Parathyroid adenoma (tissue), 2 donors: ENCODE results near the gene PKLR.
"Not testable (repeated sequence)": the region's sequence is repeated elsewhere in the genome, so short reads cannot be mapped to it uniquely, and the experiment has no call there.

ENCODE experiments used
- H2AFZ ChIP-seq: fragments of 300-600 bp; sonication (generic); one replicate; pipeline ENCODE4 v1.7.0; 2017; ENCODE audit warnings: antibody characterized with exemption, mild to moderate bottlenecking
- H3K27ac ChIP-seq: fragments of 300-600 bp; sonication (generic); one replicate; pipeline ENCODE4 v1.7.0; 2017
- H3K27me3 ChIP-seq: fragments of 300-600 bp; sonication (generic); one replicate; pipeline ENCODE4 v1.7.0; 2017; ENCODE audit warnings: low read length; ENCODE audit not compliant: control insufficient read depth, insufficient read depth
- H3K36me3 ChIP-seq: fragments of 300-600 bp; sonication (generic); one replicate; pipeline ENCODE4 v1.7.0; 2017; ENCODE audit warnings: low read length; ENCODE audit not compliant: control insufficient read depth, insufficient read depth
- H3K4me1 ChIP-seq: fragments of 300-600 bp; sonication (generic); one replicate; pipeline ENCODE4 v1.7.0; 2017; ENCODE audit warnings: control low read depth
- H3K4me2 ChIP-seq: fragments of 300-600 bp; sonication (generic); one replicate; pipeline ENCODE4 v1.7.0; 2017; ENCODE audit warnings: low read length
- H3K4me3 ChIP-seq: fragments of 300-600 bp; sonication (generic); one replicate; pipeline ENCODE4 v1.7.0; 2017; ENCODE audit warnings: low read depth, low read length
- H3K79me2 ChIP-seq: fragments of 300-600 bp; sonication (generic); one replicate; pipeline ENCODE4 v1.7.0; 2017; ENCODE audit warnings: control low read depth
- H3K9ac ChIP-seq: fragments of 300-600 bp; sonication (generic); one replicate; pipeline ENCODE4 v1.7.0; 2017; ENCODE audit warnings: mild to moderate bottlenecking
- H3K9me3 ChIP-seq: fragments of 300-600 bp; sonication (generic); one replicate; pipeline ENCODE4 v1.7.0; 2017; ENCODE audit warnings: low read length; ENCODE audit not compliant: control insufficient read depth
- CTCF ChIP-seq: fragments of 300-600 bp; sonication (generic); IDR thresholded peaks from one replicate; pipeline ENCODE4 v1.7.0; 2017; ENCODE audit warnings: antibody characterized with exemption, mild to moderate bottlenecking
- donor health status: primary hyperparathyroidism.

Gene PKLR

DNA sequence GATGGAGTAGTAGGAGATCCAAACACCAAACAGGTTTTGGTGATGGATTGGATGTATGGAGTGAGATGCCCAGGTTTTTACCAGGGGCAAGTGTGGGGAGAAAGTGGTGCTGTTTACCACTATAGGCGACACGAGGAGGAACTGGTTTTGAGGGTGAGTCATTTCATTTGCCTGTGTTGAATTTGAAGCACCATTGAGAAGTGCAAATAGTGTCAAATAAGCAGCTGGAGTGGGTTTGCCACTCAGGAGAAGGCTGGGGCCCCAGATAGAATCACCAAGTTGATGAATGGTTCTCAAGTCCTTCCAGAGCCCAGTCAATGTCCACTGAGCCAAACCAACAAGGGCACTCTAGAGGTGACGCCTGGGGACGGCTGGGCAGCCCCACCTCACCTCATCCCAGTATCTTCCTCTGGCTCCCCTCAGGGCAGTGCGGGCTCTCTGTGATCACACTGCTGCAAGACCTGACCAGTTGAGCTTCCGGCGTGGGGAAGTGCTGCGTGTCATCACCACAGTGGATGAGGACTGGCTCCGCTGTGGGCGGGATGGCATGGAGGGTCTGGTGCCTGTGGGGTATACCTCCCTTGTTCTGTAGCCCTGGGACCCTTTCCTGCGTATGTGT lies 28.9 kb upstream of the PKLR start:
- Histone ChIP-seq H3K27ac (no peak overlapping the region), H3K4me1 (no peaks in the 10 kb centered on the region), H2AFZ (no peak overlapping the region), H3K27me3 (no peaks in the 10 kb centered on the region), H3K36me3 (no peaks in the 10 kb centered on the region), H3K9ac (no peak overlapping the region), H3K9me3 (no peaks in the 10 kb centered on the region), H3K79me2 (no peaks in the 10 kb centered on the region), H3K4me3 (no peak overlapping the region), H3K4me2 (no peak overlapping the region)
- TF ChIP-seq CTCF = no peak

- not testable (repeated sequence) for H3K4me3 ChIP-seq, H3K27me3 ChIP-seq, H3K4me1 ChIP-seq, H3K9ac ChIP-seq, H3K36me3 ChIP-seq, H3K9me3 ChIP-seq, H3K27ac ChIP-seq, H2AFZ ChIP-seq, H3K4me2 ChIP-seq, H3K79me2 ChIP-seq
Measured at GRCh38 chr1:155328856-155329255, 27.6 kb upstream of the PKLR start.

DNA sequence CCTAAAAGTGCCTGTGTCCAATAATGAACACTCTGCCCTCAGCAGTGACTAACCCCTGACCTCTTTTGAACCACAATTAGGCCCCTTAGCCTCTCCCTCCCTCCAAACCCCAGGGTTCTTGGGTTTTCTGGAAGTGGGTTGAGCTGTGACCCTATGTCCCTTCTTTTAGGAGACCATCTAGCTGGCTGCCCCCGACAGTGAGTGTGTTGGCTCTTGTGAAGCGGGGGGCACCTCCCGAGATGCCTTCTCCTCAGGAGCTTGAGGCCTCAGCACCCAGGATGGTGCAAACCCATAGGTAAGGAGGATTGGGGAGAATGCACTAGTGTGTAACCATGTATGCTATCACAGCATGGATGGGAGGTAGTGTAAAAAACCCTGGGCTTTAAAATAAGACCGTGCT lies 26.7 kb upstream of the PKLR start:
- Histone ChIP-seq H3K79me2 (no peaks in the 10 kb centered on the region), H3K4me2 (no peak overlapping the region), H3K27ac (no peak overlapping the region), H3K9ac (no peak overlapping the region), H3K36me3 (no peaks in the 10 kb centered on the region), H3K27me3 (no peaks in the 10 kb centered on the region), H2AFZ (no peak overlapping the region), H3K4me3 (no peak overlapping the region), H3K4me1 (no peaks in the 10 kb centered on the region), H3K9me3 (no peaks in the 10 kb centered on the region)
- no peak for TF ChIP-seq CTCF

- H3K4me1 ChIP-seq = no peaks in the 10 kb centered on the region
- H3K79me2 ChIP-seq = no peaks in the 10 kb centered on the region
- TF ChIP-seq CTCF = no peak
- H3K9ac ChIP-seq = no peak overlapping the region
- no peak overlapping the region for H3K27ac ChIP-seq
- H3K36me3 ChIP-seq = no peaks in the 10 kb centered on the region
- no peak overlapping the region for H3K4me3 ChIP-seq
- H3K9me3 ChIP-seq = no peaks in the 10 kb centered on the region
- no peak overlapping the region for H3K4me2 ChIP-seq
- H3K27me3 ChIP-seq = no peaks in the 10 kb centered on the region
- H2AFZ ChIP-seq = no peak overlapping the region
Measured at GRCh38 chr1:155326631-155327037, 25.4 kb upstream of the PKLR start.

- TF ChIP-seq CTCF = no peak
- Histone ChIP-seq H3K9me3 (no peaks in the 10 kb centered on the region), H2AFZ (no peak overlapping the region), H3K36me3 (no peaks in the 10 kb centered on the region), H3K4me1 (no peaks in the 10 kb centered on the region), H3K9ac (no peak overlapping the region), H3K4me2 (no peak overlapping the region), H3K79me2 (no peaks in the 10 kb centered on the region), H3K27me3 (no peaks in the 10 kb centered on the region), H3K4me3 (no peak overlapping the region), H3K27ac (no peak overlapping the region)
Measured at GRCh38 chr1:155326020-155326526, 24.8 kb upstream of the PKLR start.
